IMR-90 (cell line): Measurements from ENCODE around the gene HOXC5. TPM values are rescaled to one million over a fixed set of nuclear protein-coding genes. Genes with fewer than 3 reads are reported as not detected.

ENCODE experiments used
- ATAC-seq: fragments of 200-7000 bp; cut with Tn5 transposase; 2 replicates; pipeline ENCODE4 v1.9.1; 2020; ENCODE audit warnings: low read depth, mild to moderate bottlenecking, moderate library complexity
- BruUV-seq: library from RNA; stranded (reverse); fragments of 400-500 nt; replicated peaks from 2 replicates; lab custom pipeline; 2021; lab: Mats Ljungman, UMichigan
- CTCF ChIA-PET: fragments of 300-600 bp; formaldehyde crosslinking; extraction: SDS; loops from one replicate; lab custom pipeline; 2021; ENCODE audit warnings: antibody characterized with exemption; lab: Yijun Ruan, JAX
- POLR2A ChIA-PET: fragments of 300-600 bp; sonication (Branson Sonifier 250); formaldehyde crosslinking; loops from one replicate; lab custom pipeline; 2022; ENCODE audit warnings: antibody characterized with exemption; ENCODE audit not compliant: unreplicated experiment; lab: Charles Lee
- DNase-seq: peaks from one replicate; pipeline ENCODE4 v3.0.0; 2013
- H2AFZ ChIP-seq: replicated peaks from 2 replicates; pipeline ENCODE3; 2013; ENCODE audit warnings: low read length, mild to moderate bottlenecking; ENCODE audit not compliant: poor library complexity
- H2AK5ac ChIP-seq: 2 replicates; pipeline ENCODE4 v1.6.1; 2013; ENCODE audit warnings: low read depth, low read length, inconsistent platforms
- H2AK9ac ChIP-seq: replicated peaks from 2 replicates; pipeline ENCODE3; 2013; ENCODE audit warnings: mild to moderate bottlenecking, low read depth, low read length, moderate library complexity; ENCODE audit not compliant: poor library complexity
- H2BK120ac ChIP-seq: 2 replicates; pipeline ENCODE4 v1.6.1; 2013; ENCODE audit warnings: low read depth, low read length, inconsistent platforms
- H2BK15ac ChIP-seq: 3 replicates; pipeline ENCODE4 v1.6.1; 2013; ENCODE audit warnings: low read depth, low read length, inconsistent platforms
- H2BK20ac ChIP-seq: 2 replicates; pipeline ENCODE4 v1.6.1; 2013; ENCODE audit warnings: low read depth, mild to moderate bottlenecking, inconsistent platforms, low read length, moderate library complexity
- H2BK5ac ChIP-seq: 2 replicates; pipeline ENCODE4 v1.6.1; 2013; ENCODE audit warnings: mild to moderate bottlenecking, low read depth, low read length, inconsistent platforms; ENCODE audit not compliant: poor library complexity, severe bottlenecking
- H3K14ac ChIP-seq: replicated peaks from 2 replicates; pipeline ENCODE4 v1.6.1; 2013; ENCODE audit warnings: low read depth, low read length, inconsistent platforms
- H3K18ac ChIP-seq: 2 replicates; pipeline ENCODE4 v1.6.1; 2013; ENCODE audit warnings: low read depth, low read length, control low read depth
- H3K23ac ChIP-seq: 2 replicates; pipeline ENCODE4 v1.6.1; 2013; ENCODE audit warnings: low read depth, low read length, inconsistent platforms
- H3K27ac ChIP-seq: 2 replicates; pipeline ENCODE4 v1.5.1; 2013; ENCODE audit warnings: mild to moderate bottlenecking, control low read depth, low read length; ENCODE audit not compliant: insufficient read depth
- H3K27me3 ChIP-seq: 2 replicates; pipeline ENCODE4 v1.6.1; 2013; ENCODE audit warnings: low read length; ENCODE audit not compliant: control insufficient read depth, insufficient read depth
- H3K36me3 ChIP-seq: 2 replicates; pipeline ENCODE4 v1.6.1; 2013; ENCODE audit warnings: low read length, mixed read lengths; ENCODE audit not compliant: control insufficient read depth, insufficient read depth
- H3K4ac ChIP-seq: 2 replicates; pipeline ENCODE4 v1.6.1; 2013; ENCODE audit warnings: low read depth, low read length, inconsistent platforms
- H3K4me1 ChIP-seq: 2 replicates; pipeline ENCODE4 v1.6.1; 2013; ENCODE audit warnings: low read length, mixed read lengths; ENCODE audit not compliant: control insufficient read depth, insufficient read depth
- H3K4me2 ChIP-seq: 2 replicates; pipeline ENCODE4 v1.6.1; 2013; ENCODE audit warnings: low read depth, mild to moderate bottlenecking, control low read depth, low read length, moderate library complexity
- H3K4me3 ChIP-seq: 2 replicates; pipeline ENCODE4 v1.5.1; 2013; ENCODE audit warnings: low read depth, mild to moderate bottlenecking, control low read depth, low read length, moderate library complexity; ENCODE audit not compliant: insufficient read depth
- H3K56ac ChIP-seq: 2 replicates; pipeline ENCODE4 v1.6.1; 2013; ENCODE audit warnings: low read length, inconsistent platforms; ENCODE audit not compliant: insufficient read depth; ENCODE audit errors: extremely low read depth
- H3K79me1 ChIP-seq, 2 experiments: 2 replicates each; pipeline ENCODE4 v1.6.1; 2013; ENCODE audit warnings: low read length in 2 of 2, inconsistent platforms in 1 of 2, low read depth in 1 of 2
- H3K9ac ChIP-seq: 2 replicates; pipeline ENCODE4 v1.6.1; 2013; ENCODE audit warnings: low read depth, low read length, control low read depth
- H3K9me1 ChIP-seq: 2 replicates; pipeline ENCODE4 v1.6.1; 2013; ENCODE audit warnings: low read length, inconsistent platforms; ENCODE audit not compliant: insufficient read depth
- H3K9me3 ChIP-seq: 2 replicates; pipeline ENCODE4 v1.6.1; 2013; ENCODE audit warnings: low read length; ENCODE audit not compliant: control insufficient read depth, insufficient read depth
- H4K20me1 ChIP-seq: 2 replicates; pipeline ENCODE4 v1.6.1; 2013; ENCODE audit warnings: low read length, inconsistent platforms; ENCODE audit not compliant: insufficient read depth
- H4K5ac ChIP-seq: 2 replicates; pipeline ENCODE4 v1.6.1; 2013; ENCODE audit warnings: mild to moderate bottlenecking, low read depth, low read length, control low read depth
- H4K8ac ChIP-seq, 2 experiments: 2 replicates each; pipeline ENCODE4 v1.6.1; 2013; ENCODE audit warnings: low read depth in 2 of 2, low read length in 2 of 2, control low read depth in 1 of 2, inconsistent platforms in 1 of 2
- H4K91ac ChIP-seq: 2 replicates; pipeline ENCODE4 v1.6.1; 2013; ENCODE audit warnings: low read depth, low read length, inconsistent platforms; ENCODE audit not compliant: insufficient read depth
- CEBPB ChIP-seq: IDR thresholded peaks from 2 replicates; pipeline ENCODE4 v1.6.1; 2012; ENCODE audit warnings: low read depth, low read length, improper control_type of control experiment
- CHD1 ChIP-seq: IDR thresholded peaks from 2 replicates; pipeline ENCODE4 v1.6.1; 2012; ENCODE audit warnings: low read depth, low read length, improper control_type of control experiment
- FOS ChIP-seq: fragments of 150-350 bp; IDR thresholded peaks from 2 replicates; pipeline ENCODE4 v1.6.1; 2016; ENCODE audit warnings: low read depth, low read length
- MAFK ChIP-seq: IDR thresholded peaks from 2 replicates; pipeline ENCODE4 v1.6.1; 2012; ENCODE audit warnings: low read depth, low read length, improper control_type of control experiment
- MAZ ChIP-seq: IDR thresholded peaks from 2 replicates; pipeline ENCODE4 v1.6.1; 2012; ENCODE audit warnings: low read depth, mild to moderate bottlenecking, low read length, improper control_type of control experiment, moderate library complexity, borderline replicate concordance
- MXI1 ChIP-seq: IDR thresholded peaks from 2 replicates; pipeline ENCODE4 v1.6.1; 2012; ENCODE audit warnings: low read depth, mild to moderate bottlenecking, low read length, moderate library complexity, borderline replicate concordance
- NFE2L2 ChIP-seq: fragments of 150-350 bp; IDR thresholded peaks from 2 replicates; pipeline ENCODE4 v1.6.1; 2016; ENCODE audit warnings: low read depth, mild to moderate bottlenecking, low read length
- POLR2A ChIP-seq: IDR thresholded peaks from 2 replicates; pipeline ENCODE4 v1.6.1; 2012; ENCODE audit warnings: mild to moderate bottlenecking, low read depth, low read length
- RAD21 ChIP-seq: IDR thresholded peaks from 2 replicates; pipeline ENCODE4 v1.6.1; 2012; ENCODE audit warnings: low read length, improper control_type of control experiment
- RCOR1 ChIP-seq: IDR thresholded peaks from 2 replicates; pipeline ENCODE4 v1.6.1; 2012; ENCODE audit warnings: mild to moderate bottlenecking, low read length, improper control_type of control experiment; ENCODE audit not compliant: insufficient replicate concordance
- RFX5 ChIP-seq: IDR thresholded peaks from 2 replicates; pipeline ENCODE4 v1.8.0; 2012; ENCODE audit warnings: low read depth, mild to moderate bottlenecking, low read length, moderate library complexity
- SMC3 ChIP-seq: fragments of 150-350 bp; IDR thresholded peaks from 2 replicates; pipeline ENCODE4 v1.6.1; 2016; ENCODE audit warnings: low read depth, mild to moderate bottlenecking, antibody characterized with exemption, low read length, moderate library complexity
- WGBS, 2 experiments: methylation state at CpG; one replicate each; pipeline versions ENCODE4 v1.1.5 to v1.1.7; 2013; ENCODE audit warnings: missing lambda C conversion rate in 2 of 2; ENCODE audit not compliant: insufficient read length in 1 of 2; ENCODE audit errors: extremely low coverage in 2 of 2; 5-methylcytosine and 5-hydroxymethylcytosine counted together
- dilution Hi-C: fragments of 300-500 bp; cut with HindIII; formaldehyde crosslinking; loops from one replicate; pipeline ENCODE4 v1.14.3; 2018; ENCODE audit warnings: low sequenced_read_pairs; ENCODE audit not compliant: unreplicated experiment
- in situ Hi-C: fragments of 300-500 bp; cut with MboI; formaldehyde crosslinking; loops from 3 replicates; pipeline ENCODE4 v1.14.3; 2019; ENCODE audit warnings: low sequenced_read_pairs, inconsistent platforms, mixed read lengths
- intact Hi-C: fragments of 100-400 bp; cut with micrococcal nuclease; formaldehyde crosslinking; loops from 2 replicates; pipeline ENCODE4 v1.10.0; 2022
- polyA plus RNA-seq, 3 experiments: library from polyadenylated mRNA; depleted of rRNA; stranded (reverse); fragments of >200 nt; gene quantifications; 2 replicates each; pipeline ENCODE4 v1.2.3, GENCODE V29; 2012; ENCODE audit warnings: low replicate concordance in 1 of 3
- total RNA-seq: library from RNA; depleted of rRNA; stranded (reverse); fragments of >200 nt; gene quantifications from 2 replicates; pipeline ENCODE4 v1.2.3, GENCODE V29; 2012
- TF ChIP-seq, protein P1 (sequence below): fragments of 150-350 bp; IDR thresholded peaks from 2 replicates; pipeline ENCODE4 v1.6.1; 2016; ENCODE audit warnings: low read depth, mild to moderate bottlenecking, low read length, moderate library complexity, borderline replicate concordance
- TF ChIP-seq, protein P2 (sequence below): conservative IDR thresholded peaks from 2 replicates; pipeline ENCODE4 v1.5.1; 2012; ENCODE audit warnings: mild to moderate bottlenecking, low read depth, low read length, improper control_type of control experiment
- TF ChIP-seq, protein P3 (sequence below): fragments of 150-350 bp; IDR thresholded peaks from 2 replicates; pipeline ENCODE4 v1.6.1; 2017; ENCODE audit warnings: mild to moderate bottlenecking, antibody characterized with exemption, low read length, low read depth

Gene HOXC5
- total and polyA plus RNA-seq, 2 of the 4 experiments (the other 2 are of a cell fraction) = not detected

DNA sequence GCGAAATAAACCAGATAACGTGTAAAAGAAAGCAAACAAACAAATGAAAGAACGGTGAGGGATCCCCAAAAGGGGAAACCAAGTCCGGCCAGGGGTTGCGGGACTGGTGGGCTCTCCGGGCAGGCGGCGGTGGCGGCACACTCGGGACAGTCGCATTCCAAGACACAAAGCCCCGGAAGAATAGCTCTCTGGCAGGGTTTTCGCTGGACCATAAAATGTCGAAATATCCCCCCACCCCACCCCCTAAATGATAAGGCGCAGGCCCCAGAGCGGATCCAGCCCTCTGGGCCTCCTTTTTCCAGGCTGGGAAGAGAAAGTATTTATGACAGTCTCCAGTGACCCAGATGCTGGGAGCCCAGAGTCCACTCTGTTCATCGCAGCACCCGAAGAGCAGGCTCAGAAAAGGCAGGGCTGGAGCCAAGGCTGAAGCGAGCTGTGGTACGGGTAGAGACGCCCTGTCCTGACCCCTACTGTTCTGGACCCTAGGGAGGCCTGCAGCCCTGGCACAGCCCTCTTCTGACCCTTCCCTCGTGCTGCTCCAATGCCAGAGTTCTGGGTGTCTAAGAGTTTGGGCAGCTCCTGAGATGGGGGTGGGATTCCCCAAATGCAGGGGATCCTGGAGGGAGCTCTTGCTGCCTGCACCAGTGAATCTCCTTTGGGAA lies 26.2 kb upstream of the HOXC5 start:
- peak overlapping the region; percentile 88 for H2AFZ ChIP-seq
- no peak for TF ChIP-seq RAD21
- no peak for TF ChIP-seq SMC3
- TF ChIP-seq, protein P1, sequence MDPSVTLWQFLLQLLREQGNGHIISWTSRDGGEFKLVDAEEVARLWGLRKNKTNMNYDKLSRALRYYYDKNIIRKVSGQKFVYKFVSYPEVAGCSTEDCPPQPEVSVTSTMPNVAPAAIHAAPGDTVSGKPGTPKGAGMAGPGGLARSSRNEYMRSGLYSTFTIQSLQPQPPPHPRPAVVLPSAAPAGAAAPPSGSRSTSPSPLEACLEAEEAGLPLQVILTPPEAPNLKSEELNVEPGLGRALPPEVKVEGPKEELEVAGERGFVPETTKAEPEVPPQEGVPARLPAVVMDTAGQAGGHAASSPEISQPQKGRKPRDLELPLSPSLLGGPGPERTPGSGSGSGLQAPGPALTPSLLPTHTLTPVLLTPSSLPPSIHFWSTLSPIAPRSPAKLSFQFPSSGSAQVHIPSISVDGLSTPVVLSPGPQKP = no peak
- TF ChIP-seq MAZ = no peak
- TF ChIP-seq, protein P2, sequence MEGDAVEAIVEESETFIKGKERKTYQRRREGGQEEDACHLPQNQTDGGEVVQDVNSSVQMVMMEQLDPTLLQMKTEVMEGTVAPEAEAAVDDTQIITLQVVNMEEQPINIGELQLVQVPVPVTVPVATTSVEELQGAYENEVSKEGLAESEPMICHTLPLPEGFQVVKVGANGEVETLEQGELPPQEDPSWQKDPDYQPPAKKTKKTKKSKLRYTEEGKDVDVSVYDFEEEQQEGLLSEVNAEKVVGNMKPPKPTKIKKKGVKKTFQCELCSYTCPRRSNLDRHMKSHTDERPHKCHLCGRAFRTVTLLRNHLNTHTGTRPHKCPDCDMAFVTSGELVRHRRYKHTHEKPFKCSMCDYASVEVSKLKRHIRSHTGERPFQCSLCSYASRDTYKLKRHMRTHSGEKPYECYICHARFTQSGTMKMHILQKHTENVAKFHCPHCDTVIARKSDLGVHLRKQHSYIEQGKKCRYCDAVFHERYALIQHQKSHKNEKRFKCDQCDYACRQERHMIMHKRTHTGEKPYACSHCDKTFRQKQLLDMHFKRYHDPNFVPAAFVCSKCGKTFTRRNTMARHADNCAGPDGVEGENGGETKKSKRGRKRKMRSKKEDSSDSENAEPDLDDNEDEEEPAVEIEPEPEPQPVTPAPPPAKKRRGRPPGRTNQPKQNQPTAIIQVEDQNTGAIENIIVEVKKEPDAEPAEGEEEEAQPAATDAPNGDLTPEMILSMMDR = no peak
- no peak for TF ChIP-seq NFE2L2
- TF ChIP-seq RCOR1 = no peak
- no peak for TF ChIP-seq POLR2A
- TF ChIP-seq, protein P3, sequence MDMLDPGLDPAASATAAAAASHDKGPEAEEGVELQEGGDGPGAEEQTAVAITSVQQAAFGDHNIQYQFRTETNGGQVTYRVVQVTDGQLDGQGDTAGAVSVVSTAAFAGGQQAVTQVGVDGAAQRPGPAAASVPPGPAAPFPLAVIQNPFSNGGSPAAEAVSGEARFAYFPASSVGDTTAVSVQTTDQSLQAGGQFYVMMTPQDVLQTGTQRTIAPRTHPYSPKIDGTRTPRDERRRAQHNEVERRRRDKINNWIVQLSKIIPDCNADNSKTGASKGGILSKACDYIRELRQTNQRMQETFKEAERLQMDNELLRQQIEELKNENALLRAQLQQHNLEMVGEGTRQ = no peak
- no peak for TF ChIP-seq CHD1
- no peak for TF ChIP-seq FOS
- no peak for TF ChIP-seq MXI1
- no peak for TF ChIP-seq MAFK
- no peak for TF ChIP-seq RFX5
- no peak for TF ChIP-seq CEBPB

More for the DNA sequence above, 26.2 kb upstream of the HOXC5 start:
- no peak for ATAC-seq
- H3K4me1 ChIP-seq = no peaks in the 10 kb centered on the region
- dilution Hi-C loops = no loop called here
- in situ Hi-C loops = loop anchor here (5.0 kb wide), 1 partner anchor 186 kb away; no protein-coding TSS in a partner anchor
- no peak overlapping the region for H2AK9ac ChIP-seq
- no peak overlapping the region for H4K5ac ChIP-seq
- no peak overlapping the region for H2BK5ac ChIP-seq
- no peak overlapping the region for H3K14ac ChIP-seq
- no peak for DNase-seq
- no peak overlapping the region for H4K91ac ChIP-seq
- no peak overlapping the region for H3K4ac ChIP-seq
- no peak overlapping the region for H4K8ac ChIP-seq
- no peaks in the 10 kb centered on the region for H3K9me3 ChIP-seq
- H3K4me2 ChIP-seq = no peak overlapping the region
- H2BK15ac ChIP-seq = no peak overlapping the region
- no peak overlapping the region for H3K18ac ChIP-seq
- no peak overlapping the region for H3K56ac ChIP-seq
- ChIA-PET CTCF (interaction anchor here (0.6 to 3.1 kb wide), 5 partner anchors 182 to 200 kb away, joined by 3 to 19 read pairs (median 14); partner anchors contain the start of gene SMUG1), POLR2A (interaction anchor here (0.5 kb wide), 1 partner anchor 155 kb away, joined by 4 read pairs; no protein-coding TSS in a partner anchor)
- H4K20me1 ChIP-seq = no peaks in the 10 kb centered on the region
- no peak overlapping the region for H3K23ac ChIP-seq
- no peak overlapping the region for H3K4me3 ChIP-seq
- no peaks in the 10 kb centered on the region for H3K9me1 ChIP-seq
- WGBS, 2 experiments = 13% methylated on average over 6 of the region's 22 CpGs; no CpG with 5 or more reads in 1 of the 2 experiments
- no peak overlapping the region for H2BK120ac ChIP-seq
- BruUV-seq = no TSS peak
- no peaks in the 10 kb centered on the region for H3K79me1 ChIP-seq
- no peaks in the 10 kb centered on the region for H3K36me3 ChIP-seq
- intact Hi-C loops = loop anchor here (1.0 to 10.0 kb wide), 5 partner anchors 185 to 353 kb away; no protein-coding TSS in a partner anchor
- peaks cover 91% of the 10 kb centered on the region for H3K27me3 ChIP-seq
- H2AK5ac ChIP-seq = no peak overlapping the region
- H3K27ac ChIP-seq = no peak overlapping the region
- no peak overlapping the region for H2BK20ac ChIP-seq
- H3K9ac ChIP-seq = no peak overlapping the region
